ENCODE results near the gene LINGO1. TPM values are rescaled to one million over a fixed set of nuclear protein-coding genes. Genes with fewer than 3 reads are reported as not detected.

The LINGO1 gene
- total RNA-seq, 4 donors from 2014 or later: 0.13 to 1.1 (median 1.0) TPM; not detected in 1

GRCh38 chr15:77664428-77664827, 31.7 kb upstream of the LINGO1 start:
- Histone ChIP-seq H3K9me3 (no peaks in the 10 kb centered on the region), H3K4me1 (no peaks in the 10 kb centered on the region), H3K27me3 (no peaks in the 10 kb centered on the region), H3K4me3 (replicated peaks in 1 of 3) (no peak overlapping the region), H3K36me3 (no peaks in the 10 kb centered on the region), H3K27ac (no peak overlapping the region)
- WGBS, 2 donors: 84% methylated on average over 5 of the region's 5 CpGs; no CpG with 5 or more reads in 1 of the 2 donors
- DNase-seq: no peak
- no peak for TF ChIP-seq POLR2A (IDR thresholded peaks at IDR 0.05)
- TF ChIP-seq CTCF (IDR thresholded peaks at IDR 0.05): no peak
- intact Hi-C loops (cut with DNase I): no loop called here

- H3K36me3 ChIP-seq: no peaks in the 10 kb centered on the region
- intact Hi-C loops (cut with DNase I): no loop called here
- no peaks in the 10 kb centered on the region for H3K9me3 ChIP-seq
- no peak for DNase-seq
- no peaks in the 10 kb centered on the region for H3K27me3 ChIP-seq
- H3K4me3 ChIP-seq (replicated peaks in 1 of 3): no peak overlapping the region
- 73% methylated on average over 5 of the region's 5 CpGs for WGBS, 2 donors
- H3K27ac ChIP-seq: no peak overlapping the region
- no peak for TF ChIP-seq POLR2A (IDR thresholded peaks at IDR 0.05)
- TF ChIP-seq CTCF (IDR thresholded peaks at IDR 0.05): no peak
- H3K4me1 ChIP-seq: no peaks in the 10 kb centered on the region
These were observed 30.5 kb upstream of the LINGO1 start for GRCh38 chr15:77663256-77663655.

- intact Hi-C loops (cut with DNase I): no loop called here
- WGBS, 2 donors: 60 to 67% methylated on average over 11 to 12 of the region's 12 CpGs
- peak; percentile 68 to 69 for DNase-seq
These were observed 26.9 kb upstream of the LINGO1 start for GRCh38 chr15:77659350-77660321.

GRCh38 chr15:77658304-77658703, 25.6 kb upstream of the LINGO1 start:
- Histone ChIP-seq H3K9me3 (no peaks in the 10 kb centered on the region), H3K27me3 (no peaks in the 10 kb centered on the region), H3K4me1 (no peaks in the 10 kb centered on the region), H3K4me3 (replicated peaks in 1 of 3) (no peak overlapping the region), H3K27ac (no peak overlapping the region), H3K36me3 (no peaks in the 10 kb centered on the region)
- DNase-seq: no peak
- 66 to 89% methylated on average over 6 of the region's 6 CpGs for WGBS, 2 donors
- intact Hi-C loops (cut with DNase I): no loop called here
- TF ChIP-seq CTCF (IDR thresholded peaks at IDR 0.05) (no peak), POLR2A (IDR thresholded peaks at IDR 0.05) (no peak)

More at GRCh38 chr15:77659350-77660321, 26.9 kb upstream of the LINGO1 start:
- Histone ChIP-seq H3K9me3 (no peaks in the 10 kb centered on the region), H3K27ac (no peak overlapping the region), H3K4me1 (no peaks in the 10 kb centered on the region), H3K4me3 (replicated peaks in 1 of 3) (no peak overlapping the region), H3K27me3 (no peaks in the 10 kb centered on the region), H3K36me3 (no peaks in the 10 kb centered on the region)
- TF ChIP-seq POLR2A (IDR thresholded peaks at IDR 0.05): no peak
- peak in 1 of 6 experiments; percentile 54 for TF ChIP-seq CTCF (IDR thresholded peaks at IDR 0.05)

GRCh38 chr15:77657634-77658238, 25.0 kb upstream of the LINGO1 start:
- WGBS, 2 donors: 59 to 80% methylated on average over 17 to 23 of the region's 23 CpGs
- no peak for DNase-seq
- Histone ChIP-seq H3K27ac (no peak overlapping the region), H3K9me3 (no peaks in the 10 kb centered on the region), H3K36me3 (no peaks in the 10 kb centered on the region), H3K4me1 (no peaks in the 10 kb centered on the region), H3K4me3 (replicated peaks in 1 of 3) (no peak overlapping the region), H3K27me3 (no peaks in the 10 kb centered on the region)
- TF ChIP-seq CTCF (IDR thresholded peaks at IDR 0.05) (no peak), POLR2A (IDR thresholded peaks at IDR 0.05) (no peak)
- intact Hi-C loops (cut with DNase I): no loop called here

Measured in thyroid gland (tissue), 4 donors.